Ectodermal cell (in vitro differentiated cells): ENCODE data around the gene GRK5.

Experiments used
- H3K27ac ChIP-seq: 2 replicates; pipeline ENCODE4 v1.7.0; 2013; ENCODE audit warnings: mild to moderate bottlenecking, low read depth, low read length; ENCODE audit not compliant: insufficient read depth, poor library complexity, severe bottlenecking
- H3K27me3 ChIP-seq: 2 replicates; pipeline ENCODE4 v1.7.0; 2013; ENCODE audit warnings: mild to moderate bottlenecking, low read length; ENCODE audit not compliant: insufficient read depth, control insufficient read depth, poor library complexity, severe bottlenecking
- H3K36me3 ChIP-seq: one replicate; pipeline ENCODE4 v1.7.0; 2013; ENCODE audit warnings: low read length; ENCODE audit not compliant: control insufficient read depth, insufficient read depth
- H3K4me1 ChIP-seq: one replicate; pipeline ENCODE4 v1.7.0; 2013; ENCODE audit warnings: low read length; ENCODE audit not compliant: control insufficient read depth, insufficient read depth
- H3K4me3 ChIP-seq: 2 replicates; pipeline ENCODE4 v1.7.0; 2013; ENCODE audit warnings: low read depth, low read length, control low read depth; ENCODE audit not compliant: insufficient read depth
- H3K9me3 ChIP-seq: 2 replicates; pipeline ENCODE4 v1.7.0; 2013; ENCODE audit warnings: mild to moderate bottlenecking, low read length, moderate library complexity; ENCODE audit not compliant: control insufficient read depth
- WGBS, 2 experiments: methylation state at CpG; one replicate each; pipeline ENCODE4 v1.1.7; 2013; ENCODE audit warnings: missing lambda C conversion rate in 2 of 2; 5-methylcytosine and 5-hydroxymethylcytosine counted together

The GRK5 gene

GRCh38 chr10:119497243-119497642 lies 289.9 kb downstream of the GRK5 start:
- Histone ChIP-seq H3K4me3 (no peak overlapping the region), H3K27me3 (no peaks in the 10 kb centered on the region), H3K4me1 (peaks cover under 1% of the 10 kb centered on the region), H3K36me3 (no peaks in the 10 kb centered on the region), H3K9me3 (no peaks in the 10 kb centered on the region), H3K27ac (no peak overlapping the region)
- WGBS, 2 experiments, result 90 to 91% methylated on average over 9 of the region's 9 CpGs

- Histone ChIP-seq H3K4me1 (peaks cover 5% of the 10 kb centered on the region), H3K27me3 (no peaks in the 10 kb centered on the region), H3K36me3 (no peaks in the 10 kb centered on the region), H3K27ac (no peak overlapping the region), H3K4me3 (no peak overlapping the region), H3K9me3 (no peaks in the 10 kb centered on the region)
- 93 to 95% methylated on average over 11 of the region's 11 CpGs for WGBS, 2 experiments
These were observed 291.7 kb downstream of the GRK5 start for GRCh38 chr10:119498889-119499676.

- Histone ChIP-seq H3K9me3 (no peaks in the 10 kb centered on the region), H3K27ac (no peak overlapping the region), H3K27me3 (no peaks in the 10 kb centered on the region), H3K36me3 (no peaks in the 10 kb centered on the region), H3K4me1 (peaks cover 5% of the 10 kb centered on the region), H3K4me3 (no peak overlapping the region)
- 95 to 96% methylated on average over 4 to 5 of the region's 5 CpGs for WGBS, 2 experiments
These were observed 292.3 kb downstream of the GRK5 start for GRCh38 chr10:119499677-119500002.

- Histone ChIP-seq H3K27me3 (no peaks in the 10 kb centered on the region), H3K4me3 (no peak overlapping the region), H3K27ac (no peak overlapping the region), H3K4me1 (peaks cover 5% of the 10 kb centered on the region), H3K36me3 (no peaks in the 10 kb centered on the region), H3K9me3 (no peaks in the 10 kb centered on the region)
- 94% methylated on average over 7 to 8 of the region's 8 CpGs for WGBS, 2 experiments
These were observed 292.9 kb downstream of the GRK5 start for GRCh38 chr10:119500123-119500795.

GRCh38 chr10:119500821-119501220 lies 293.4 kb downstream of the GRK5 start:
- 90 to 91% methylated on average over 6 of the region's 6 CpGs for WGBS, 2 experiments
- Histone ChIP-seq H3K36me3 (no peaks in the 10 kb centered on the region), H3K4me3 (no peak overlapping the region), H3K9me3 (no peaks in the 10 kb centered on the region), H3K27me3 (no peaks in the 10 kb centered on the region), H3K4me1 (peaks cover 5% of the 10 kb centered on the region), H3K27ac (no peak overlapping the region)

- Histone ChIP-seq H3K4me1 (peaks cover 5% of the 10 kb centered on the region), H3K4me3 (no peak overlapping the region), H3K27ac (no peak overlapping the region), H3K36me3 (no peaks in the 10 kb centered on the region), H3K27me3 (no peaks in the 10 kb centered on the region), H3K9me3 (no peaks in the 10 kb centered on the region)
- WGBS, 2 experiments, result 92 to 93% methylated on average over 2 of the region's 2 CpGs
These were observed 294.3 kb downstream of the GRK5 start for GRCh38 chr10:119501690-119502089.

- Histone ChIP-seq H3K4me3 (no peak overlapping the region), H3K4me1 (peaks cover 5% of the 10 kb centered on the region), H3K27me3 (no peaks in the 10 kb centered on the region), H3K27ac (no peak overlapping the region), H3K36me3 (no peaks in the 10 kb centered on the region), H3K9me3 (no peaks in the 10 kb centered on the region)
- WGBS, 2 experiments, result 78 to 79% methylated on average over 12 of the region's 12 CpGs
These were observed 294.8 kb downstream of the GRK5 start for GRCh38 chr10:119502209-119502608.

GRCh38 chr10:119502618-119503155 lies 295.3 kb downstream of the GRK5 start:
- Histone ChIP-seq H3K9me3 (no peaks in the 10 kb centered on the region), H3K27me3 (no peaks in the 10 kb centered on the region), H3K4me1 (peaks cover 5% of the 10 kb centered on the region), H3K4me3 (no peak overlapping the region), H3K27ac (no peak overlapping the region), H3K36me3 (no peaks in the 10 kb centered on the region)
- 82 to 85% methylated on average over 18 to 19 of the region's 19 CpGs for WGBS, 2 experiments

GRCh38 chr10:119503821-119504220 lies 296.4 kb downstream of the GRK5 start:
- Histone ChIP-seq H3K27ac (no peak overlapping the region), H3K36me3 (no peaks in the 10 kb centered on the region), H3K9me3 (no peaks in the 10 kb centered on the region), H3K4me3 (no peak overlapping the region), H3K4me1 (peaks cover 5% of the 10 kb centered on the region), H3K27me3 (no peaks in the 10 kb centered on the region)
- 92 to 94% methylated on average over 5 of the region's 5 CpGs for WGBS, 2 experiments

- H3K27me3 ChIP-seq, result no peaks in the 10 kb centered on the region
- no peaks in the 10 kb centered on the region for H3K36me3 ChIP-seq
- no peak overlapping the region for H3K4me3 ChIP-seq
- H3K9me3 ChIP-seq, result no peaks in the 10 kb centered on the region
- WGBS, 2 experiments, result 95% methylated on average over 10 of the region's 10 CpGs
- H3K27ac ChIP-seq, result no peak overlapping the region
- H3K4me1 ChIP-seq, result peaks cover 5% of the 10 kb centered on the region
These were observed 297.3 kb downstream of the GRK5 start for GRCh38 chr10:119504651-119505050.
